Activated T-helper 2 cell treated with anti-CD3 and anti-CD28 coated beads, Interferon-gamma antibody, Interleukin-2, Interleukin-4, amounts not matched to agents 10 μg/mL and 5 μg/mL and 100 μg/mL, durations not matched to agents 14 hours and 24 hours and 36 hours (primary cell): ENCODE measurements around the gene CENPM. TPM values are rescaled to one million over a fixed set of nuclear protein-coding genes. Genes with fewer than 3 reads are reported as not detected.

Experiments used
- DNase-seq: peaks from one replicate; pipeline ENCODE4 v3.0.0; 2021; ENCODE audit warnings: low spot score
- H3K27ac Mint-ChIP-seq: one replicate; pipeline ENCODE4 v1.8.0; 2021; ENCODE audit warnings: mixed read lengths
- H3K27me3 Mint-ChIP-seq: one replicate; pipeline ENCODE4 v1.8.0; 2021; ENCODE audit warnings: low read depth, mixed read lengths
- H3K36me3 Mint-ChIP-seq: one replicate; pipeline ENCODE4 v1.8.0; 2021; ENCODE audit warnings: low read depth, mixed read lengths
- H3K4me1 Mint-ChIP-seq: one replicate; pipeline ENCODE4 v1.8.0; 2021; ENCODE audit warnings: low read depth, mixed read lengths
- H3K4me3 Mint-ChIP-seq: one replicate; pipeline ENCODE4 v1.8.0; 2021; ENCODE audit warnings: low read depth, mild to moderate bottlenecking, moderate library complexity, mixed read lengths
- H3K9me3 Mint-ChIP-seq: one replicate; pipeline ENCODE4 v1.8.0; 2021; ENCODE audit warnings: mixed read lengths
- intact Hi-C: fragments of 100-400 bp; cut with micrococcal nuclease; formaldehyde crosslinking; loops from one replicate; pipeline ENCODE4 v1.15.1; 2023
- total RNA-seq: library from RNA; stranded (reverse); gene quantifications from 2 replicates; pipeline ENCODE4 v1.2.3, GENCODE V29; 2022

CENPM gene
- 58.6 and 59.3 TPM in 2 replicates for total RNA-seq

GRCh38 chr22:41946629-41947423 is at the start of gene CENPM:
CENPM (minus strand) TSS chr22:41947152; CDS start chr22:41947076, 76 bp downstream.
- DNase-seq, result peak; percentile 93
- Mint-ChIP-seq H3K4me3 (peak within 1 kb of the TSS; percentile 97), H3K4me1 (peaks cover 29% of the 10 kb centered on the region), H3K9me3 (no peaks in the 10 kb centered on the region), H3K36me3 (peaks cover 35% of the 10 kb centered on the region), H3K27me3 (no peaks in the 10 kb centered on the region), H3K27ac (peak within 1 kb of the TSS; percentile 93)
- intact Hi-C loops, result loop anchor here (5.0 kb wide), 1 partner anchor 125 kb away; the partner anchor contains the start of genes NAGA and PHETA2

GRCh38 chr22:41995211-41995610 is 48.3 kb upstream of the CENPM start:
- Mint-ChIP-seq H3K36me3 (peaks cover 9% of the 10 kb centered on the region), H3K27ac (no peak overlapping the region), H3K4me3 (no peak overlapping the region), H3K27me3 (no peaks in the 10 kb centered on the region), H3K4me1 (peaks cover 19% of the 10 kb centered on the region), H3K9me3 (peaks cover 8% of the 10 kb centered on the region)
- intact Hi-C loops, result loop anchor here (5.0 kb wide), 1 partner anchor 77 kb away; the partner anchor contains the start of genes NAGA and PHETA2
- DNase-seq, result no peak

- Mint-ChIP-seq H3K27me3 (no peaks in the 10 kb centered on the region), H3K36me3 (no peaks in the 10 kb centered on the region), H3K9me3 (no peaks in the 10 kb centered on the region), H3K27ac (no peak overlapping the region), H3K4me3 (no peak overlapping the region), H3K4me1 (peaks cover 3% of the 10 kb centered on the region)
- no peak for DNase-seq
- intact Hi-C loops, result no loop called here
Observed at GRCh38 chr22:41992496-41992895, 45.5 kb upstream of the CENPM start.

- peaks cover 2% of the 10 kb centered on the region for H3K4me1 Mint-ChIP-seq
- H3K27me3 Mint-ChIP-seq, result no peaks in the 10 kb centered on the region
- H3K27ac Mint-ChIP-seq, result no peak overlapping the region
- no peak overlapping the region for H3K4me3 Mint-ChIP-seq
- intact Hi-C loops, result no loop called here
- H3K36me3 Mint-ChIP-seq, result no peaks in the 10 kb centered on the region
- no peaks in the 10 kb centered on the region for H3K9me3 Mint-ChIP-seq
- DNase-seq, result no peak
Observed at GRCh38 chr22:41991111-41991510, 44.2 kb upstream of the CENPM start.

- H3K27ac Mint-ChIP-seq, result no peak overlapping the region
- no peak for DNase-seq
- H3K36me3 Mint-ChIP-seq, result no peaks in the 10 kb centered on the region
- H3K4me3 Mint-ChIP-seq, result no peak overlapping the region
- no peaks in the 10 kb centered on the region for H3K4me1 Mint-ChIP-seq
- H3K9me3 Mint-ChIP-seq, result no peaks in the 10 kb centered on the region
- no peaks in the 10 kb centered on the region for H3K27me3 Mint-ChIP-seq
- intact Hi-C loops, result no loop called here
Observed at GRCh38 chr22:41989246-41989645, 42.3 kb upstream of the CENPM start.

- H3K9me3 Mint-ChIP-seq, result no peaks in the 10 kb centered on the region
- H3K27ac Mint-ChIP-seq, result no peak overlapping the region
- H3K36me3 Mint-ChIP-seq, result no peaks in the 10 kb centered on the region
- no peak for DNase-seq
- no peaks in the 10 kb centered on the region for H3K27me3 Mint-ChIP-seq
- intact Hi-C loops, result no loop called here
- H3K4me3 Mint-ChIP-seq, result no peak overlapping the region
- no peaks in the 10 kb centered on the region for H3K4me1 Mint-ChIP-seq
Observed at GRCh38 chr22:41987276-41987675, 40.3 kb upstream of the CENPM start.

- no peaks in the 10 kb centered on the region for H3K36me3 Mint-ChIP-seq
Observed at GRCh38 chr22:41983513-41984405, 36.8 kb upstream of the CENPM start.

GRCh38 chr22:41982865-41983264 is 35.9 kb upstream of the CENPM start:
- Mint-ChIP-seq H3K36me3 (no peaks in the 10 kb centered on the region), H3K27me3 (peaks cover 4% of the 10 kb centered on the region), H3K9me3 (no peaks in the 10 kb centered on the region), H3K4me3 (no peak overlapping the region), H3K4me1 (no peaks in the 10 kb centered on the region), H3K27ac (no peak overlapping the region)
- DNase-seq, result no peak
- intact Hi-C loops, result no loop called here

More at GRCh38 chr22:41983513-41984405, 36.8 kb upstream of the CENPM start:
- intact Hi-C loops, result no loop called here
- Mint-ChIP-seq H3K9me3 (no peaks in the 10 kb centered on the region), H3K27me3 (no peaks in the 10 kb centered on the region), H3K27ac (no peak overlapping the region), H3K4me1 (no peaks in the 10 kb centered on the region), H3K4me3 (no peak overlapping the region)
- DNase-seq, result no peak

GRCh38 chr22:41979423-41980250 is 32.7 kb upstream of the CENPM start:
- H3K27me3 Mint-ChIP-seq, result peaks cover 29% of the 10 kb centered on the region

GRCh38 chr22:41978732-41979131 is 31.8 kb upstream of the CENPM start:
- H3K4me1 Mint-ChIP-seq, result peaks cover 8% of the 10 kb centered on the region
- H3K4me3 Mint-ChIP-seq, result no peak overlapping the region
- DNase-seq, result no peak
- H3K9me3 Mint-ChIP-seq, result no peaks in the 10 kb centered on the region
- no peak overlapping the region for H3K27ac Mint-ChIP-seq
- H3K27me3 Mint-ChIP-seq, result peaks cover 30% of the 10 kb centered on the region
- no peaks in the 10 kb centered on the region for H3K36me3 Mint-ChIP-seq
- intact Hi-C loops, result loop anchor here (5.0 kb wide), 1 partner anchor 94 kb away; the partner anchor contains the start of genes NAGA and PHETA2

More at GRCh38 chr22:41979423-41980250, 32.7 kb upstream of the CENPM start:
- Mint-ChIP-seq H3K4me1 (peaks cover 8% of the 10 kb centered on the region), H3K27ac (no peak overlapping the region), H3K9me3 (no peaks in the 10 kb centered on the region), H3K36me3 (no peaks in the 10 kb centered on the region), H3K4me3 (no peak overlapping the region)
- intact Hi-C loops, result loop anchor here (5.0 kb wide), 1 partner anchor 93 kb away; the partner anchor contains the start of genes NAGA and PHETA2
- DNase-seq, result no peak

GRCh38 chr22:41976961-41977566 is 30.1 kb upstream of the CENPM start:
- DNase-seq, result no peak
- intact Hi-C loops, result loop anchor here (5.0 kb wide), 1 partner anchor 95 kb away; the partner anchor contains the start of genes NAGA and PHETA2
- Mint-ChIP-seq H3K4me1 (peaks cover 8% of the 10 kb centered on the region), H3K9me3 (no peaks in the 10 kb centered on the region), H3K27me3 (peaks cover 35% of the 10 kb centered on the region), H3K4me3 (peak overlapping the region; percentile 52), H3K27ac (no peak overlapping the region), H3K36me3 (no peaks in the 10 kb centered on the region)
